HCEC 1CT (cell line): Measurements from ENCODE around the gene HOMER1.

Source experiments
- DNase-seq: peaks from one replicate; pipeline ENCODE4 v3.0.0-alpha.2; 2017

HOMER1 gene

DNA sequence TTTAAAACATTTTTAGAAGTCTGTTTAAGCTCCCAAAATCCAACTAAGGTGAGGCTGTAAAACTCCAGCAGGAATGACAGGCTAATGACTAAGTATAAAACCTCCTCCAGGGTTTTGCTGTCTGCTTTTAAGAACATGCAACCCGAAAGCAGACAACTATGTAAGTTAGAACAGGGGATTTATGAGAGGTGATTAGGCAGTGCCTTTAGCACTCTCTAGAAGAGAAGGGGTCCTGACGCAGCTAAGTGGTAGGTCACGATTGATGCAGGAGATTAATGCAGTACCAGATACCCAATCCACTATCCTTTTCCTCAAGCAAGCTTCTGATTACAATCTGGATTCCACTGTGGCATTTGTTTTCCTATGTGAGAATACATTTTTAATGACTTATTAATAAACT, 25.9 kb downstream of the HOMER1 start:
- DNase-seq, result no peak

DNA sequence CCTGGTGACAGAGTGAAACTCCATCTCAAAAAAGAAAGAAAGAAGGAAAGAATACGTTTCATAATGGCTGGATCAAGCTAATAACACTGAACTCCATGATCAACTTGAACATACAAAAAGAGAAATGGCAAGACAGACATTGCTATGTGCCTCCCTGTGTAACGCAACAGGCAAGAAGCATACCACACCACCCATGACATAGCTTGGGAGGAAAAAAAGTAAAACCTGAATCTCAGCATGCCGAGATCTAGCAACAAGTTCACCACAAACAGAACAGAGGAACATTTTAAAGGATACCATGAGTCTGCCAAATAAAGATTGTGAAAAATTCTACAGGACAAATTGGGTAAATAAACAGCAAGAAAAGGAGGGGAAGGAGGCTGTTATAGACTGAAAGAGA, 26.7 kb downstream of the HOMER1 start:
- DNase-seq, result no peak

DNA sequence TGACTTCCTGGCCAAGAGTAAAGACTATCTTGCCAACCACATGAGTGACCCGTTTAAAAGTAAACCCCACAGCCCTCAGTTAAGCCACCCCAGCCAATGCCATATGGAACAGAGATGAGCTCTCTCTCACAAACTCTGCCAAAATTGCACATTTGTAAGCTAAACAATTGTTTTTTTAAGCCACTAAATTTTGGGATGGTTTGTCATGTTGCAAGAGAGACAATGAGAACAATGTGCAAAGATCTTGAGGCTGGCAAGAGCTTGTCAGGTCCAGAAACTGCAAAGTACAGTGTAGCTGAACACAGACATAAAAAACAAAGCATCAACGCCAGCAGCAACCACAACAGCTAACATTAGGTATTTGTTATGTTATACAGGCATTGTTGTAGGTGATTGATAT, 27.8 kb downstream of the HOMER1 start:
- no peak for DNase-seq

DNA sequence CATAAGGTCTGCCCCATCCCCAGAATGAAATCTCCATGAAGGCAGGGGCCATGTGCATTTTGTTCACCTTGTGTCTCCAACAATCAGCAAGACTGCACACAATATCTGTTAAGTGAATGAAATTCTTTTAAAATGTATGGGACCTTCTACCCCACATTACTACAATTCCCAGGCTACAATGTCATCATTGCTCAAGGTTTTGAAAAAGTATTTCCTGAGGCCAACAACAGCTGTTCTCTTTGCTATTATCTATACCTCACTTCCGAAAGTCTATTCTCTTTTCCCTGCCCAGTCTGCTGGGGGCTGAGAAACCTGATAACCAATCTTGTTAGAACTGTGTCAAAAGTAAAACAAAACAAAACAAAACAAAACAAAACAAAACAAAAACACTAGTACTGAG, 29.2 kb downstream of the HOMER1 start:
- no peak for DNase-seq

DNA sequence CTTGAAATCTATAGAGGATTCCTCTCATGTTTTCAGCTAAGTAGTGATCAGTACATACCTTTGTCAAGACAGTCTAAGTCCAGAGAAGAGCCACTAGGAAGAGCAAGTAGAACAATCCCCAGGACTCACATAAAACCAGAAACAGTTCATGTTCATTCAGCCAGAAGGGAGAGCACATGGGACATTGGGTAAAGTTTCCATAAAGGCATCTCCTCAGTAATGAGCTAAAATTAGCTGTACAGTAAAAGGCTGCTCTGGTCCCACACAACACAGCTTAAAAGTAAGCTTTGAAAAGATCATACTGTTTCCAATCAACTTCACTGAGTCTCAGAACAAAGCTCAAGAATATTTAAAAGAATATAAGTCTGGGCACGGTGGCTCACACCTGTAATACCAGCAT, 32.4 kb downstream of the HOMER1 start:
- no peak for DNase-seq

DNA sequence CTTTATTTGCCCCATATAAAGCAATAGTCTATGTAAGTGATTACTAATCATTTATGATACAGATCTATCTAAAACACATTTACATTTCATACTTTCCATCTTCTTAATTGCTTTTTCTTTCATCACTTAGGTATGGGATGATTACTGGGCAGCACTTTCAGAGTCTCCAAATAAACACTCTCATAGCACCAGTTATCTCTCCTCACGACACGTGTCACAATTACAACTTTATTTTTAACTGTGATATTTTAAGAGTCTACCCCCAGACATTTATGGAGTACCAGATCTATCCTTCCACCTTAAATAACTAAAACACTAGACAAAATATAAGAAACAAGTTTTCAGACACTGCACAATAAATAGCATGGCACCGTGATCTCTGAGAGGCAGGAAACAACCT, 32.9 kb downstream of the HOMER1 start:
- DNase-seq, result no peak

DNA sequence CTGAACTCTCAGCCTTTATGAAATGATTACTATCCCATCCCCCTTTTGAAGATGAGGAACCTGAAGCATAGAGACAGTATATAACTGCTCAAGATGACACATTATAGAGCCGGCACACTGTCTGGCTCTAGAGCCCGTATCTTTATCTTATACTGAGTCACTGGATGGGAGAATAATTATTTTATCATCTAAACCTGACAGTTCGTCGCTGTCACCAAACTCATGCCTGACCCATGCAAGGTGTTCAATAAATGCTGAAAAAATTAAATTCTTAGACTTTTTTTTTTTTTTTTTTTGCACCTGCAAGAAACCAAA, 38.8 kb downstream of the HOMER1 start:
- DNase-seq, result no peak

DNA sequence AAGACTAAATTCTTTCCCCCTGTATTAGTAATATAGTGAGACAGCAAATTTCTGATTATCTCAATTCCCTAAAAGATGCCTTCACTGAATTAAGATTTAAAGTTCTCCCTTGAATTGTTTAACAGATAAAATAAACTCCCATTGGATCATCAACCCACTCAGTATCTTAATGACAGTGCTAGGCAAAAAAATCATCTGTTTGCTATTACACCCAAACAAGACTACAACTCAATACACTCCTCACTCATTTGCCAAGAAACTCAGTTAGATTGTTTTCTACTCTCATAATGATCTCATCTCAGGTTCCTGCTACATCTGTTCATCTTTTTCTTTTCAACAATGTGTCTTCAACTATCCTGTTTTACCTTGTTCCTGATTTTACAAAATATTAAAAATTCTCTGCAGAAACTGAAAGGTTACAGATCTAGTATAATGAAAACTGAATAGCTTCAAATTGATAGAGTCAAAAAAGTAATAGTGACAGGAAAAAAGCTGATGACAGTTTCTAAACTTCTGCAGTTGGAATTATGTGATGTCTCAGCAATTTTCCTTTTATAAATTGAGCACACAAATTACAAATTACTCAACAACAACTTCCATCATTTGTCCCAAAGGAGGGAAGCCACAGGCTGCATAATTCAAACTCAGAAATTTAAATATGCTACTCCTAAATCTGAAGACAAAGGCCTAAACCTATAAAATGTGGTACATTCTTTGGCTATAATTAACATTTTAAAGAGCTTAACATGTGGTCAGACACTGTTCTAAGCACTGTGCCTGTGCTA, 39.4 kb downstream of the HOMER1 start:
- no peak for DNase-seq

DNA sequence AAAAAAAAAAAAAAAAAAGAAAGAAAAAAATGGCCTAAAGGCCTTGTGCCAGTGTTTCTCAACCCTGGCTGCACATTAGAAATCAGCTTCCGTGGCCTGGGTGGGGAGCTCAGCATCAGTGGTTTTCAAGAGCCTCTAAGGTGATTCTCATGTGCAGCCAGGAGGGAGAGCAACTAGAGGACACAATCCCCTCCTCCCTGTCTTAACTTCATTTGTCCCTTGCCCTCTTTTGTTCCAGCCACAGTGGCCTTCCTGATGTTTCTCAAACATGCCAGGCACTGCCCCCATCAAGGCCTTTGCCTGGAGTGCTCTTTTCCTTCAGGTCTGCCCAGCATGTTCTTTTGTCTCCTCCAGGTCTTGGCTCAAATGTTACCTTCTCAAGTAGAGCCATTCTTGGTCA, 42.4 kb downstream of the HOMER1 start:
- no peak for DNase-seq

DNA sequence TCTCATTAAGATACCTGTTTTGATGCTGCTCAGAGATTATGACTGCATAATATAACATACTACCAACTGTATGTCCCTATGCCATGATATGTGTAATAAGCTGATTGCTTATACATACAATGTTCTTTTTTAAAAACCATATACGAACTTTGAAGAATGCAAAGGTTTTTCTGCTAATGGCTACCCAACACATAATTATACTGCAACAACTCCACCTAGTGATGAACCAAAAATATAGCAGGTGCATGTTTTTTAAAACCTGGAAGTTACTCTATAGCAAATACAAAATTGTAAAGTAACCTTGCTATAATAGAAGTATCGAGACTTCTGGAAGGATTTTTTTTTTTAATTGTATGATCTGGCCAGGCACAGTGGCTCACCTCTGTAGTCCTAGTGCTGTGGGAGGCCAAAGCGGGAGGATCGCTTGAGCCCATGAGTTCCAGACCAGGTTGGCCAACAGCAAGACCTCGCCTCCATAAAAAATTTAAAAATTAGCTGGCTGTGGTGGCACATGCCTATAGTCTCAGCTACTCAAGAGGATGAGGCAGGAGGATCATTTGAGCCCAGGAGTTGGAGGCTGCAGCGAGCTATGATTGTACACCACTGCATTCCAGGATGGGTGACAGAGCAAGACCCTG, 49.1 kb downstream of the HOMER1 start:
- peak; percentile 49 for DNase-seq

DNA sequence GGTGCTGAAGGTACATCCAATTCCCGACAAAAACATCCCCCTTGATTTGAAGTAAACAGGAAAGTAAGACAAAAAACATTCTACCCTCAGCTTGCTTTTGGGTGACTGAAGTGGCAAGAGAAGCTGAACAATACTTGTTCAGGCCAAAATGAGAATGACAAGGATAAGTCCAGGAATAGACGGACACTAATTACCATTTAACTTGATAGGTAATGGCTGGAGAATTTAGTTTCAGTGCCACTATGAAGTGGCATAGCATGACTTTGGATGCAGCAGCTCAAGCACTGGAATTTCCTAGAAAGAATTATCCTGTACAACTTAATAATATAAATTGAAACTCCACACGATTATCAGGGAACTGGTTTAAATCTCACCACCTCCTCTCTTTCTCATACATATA, 49.7 kb downstream of the HOMER1 start:
- no peak for DNase-seq

DNA sequence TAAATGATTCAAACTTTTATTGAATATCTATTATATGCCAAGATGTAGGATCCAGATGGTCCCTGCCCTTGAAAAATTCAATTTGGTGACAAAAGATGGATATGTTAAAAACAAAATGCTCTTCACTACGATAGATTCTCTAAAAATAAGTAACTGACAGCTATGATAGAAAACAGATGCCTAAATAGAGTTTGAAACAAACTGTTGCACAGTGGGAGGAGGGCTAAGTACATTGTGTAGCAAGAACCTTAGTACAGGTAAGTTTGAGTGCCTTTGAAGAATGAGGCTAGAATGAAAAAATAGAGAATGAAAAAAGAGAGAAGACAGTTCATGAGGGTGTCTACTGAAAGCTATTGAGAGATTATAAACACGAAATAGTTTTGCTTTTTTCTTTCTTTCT, 54.3 kb downstream of the HOMER1 start:
- no peak for DNase-seq

DNA sequence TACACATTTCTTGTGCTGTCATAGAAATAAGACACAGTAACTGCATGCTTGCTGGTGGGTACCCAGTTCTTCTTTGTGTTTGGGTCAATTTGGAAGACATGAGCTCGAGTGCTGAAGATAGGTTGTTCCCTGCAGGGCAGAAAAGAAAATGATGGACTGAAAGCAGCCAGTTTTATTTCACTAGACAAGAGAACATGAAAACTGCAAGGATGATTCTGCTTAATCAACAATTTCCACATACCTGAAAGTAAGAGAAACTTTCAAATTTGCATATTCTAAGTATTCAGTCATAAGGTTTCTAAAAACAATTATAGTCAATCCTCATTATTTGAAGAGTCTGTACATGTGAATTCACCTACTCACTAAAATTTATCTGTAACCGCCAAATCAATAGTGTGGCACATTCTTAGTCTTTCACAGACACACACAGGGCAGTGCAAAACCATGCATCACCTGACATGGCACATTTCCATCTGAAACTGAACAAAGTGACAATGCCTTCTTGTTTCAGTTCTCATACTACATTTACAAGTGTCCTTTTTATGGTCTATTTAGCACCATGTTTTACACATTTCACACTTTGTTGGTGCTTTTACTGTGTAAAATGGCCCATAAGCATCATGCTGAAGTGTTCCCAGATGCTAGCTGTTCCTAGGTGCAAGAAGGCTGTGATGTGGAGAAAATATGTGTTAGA, 56.9 kb downstream of the HOMER1 start:
- no peak for DNase-seq

DNA sequence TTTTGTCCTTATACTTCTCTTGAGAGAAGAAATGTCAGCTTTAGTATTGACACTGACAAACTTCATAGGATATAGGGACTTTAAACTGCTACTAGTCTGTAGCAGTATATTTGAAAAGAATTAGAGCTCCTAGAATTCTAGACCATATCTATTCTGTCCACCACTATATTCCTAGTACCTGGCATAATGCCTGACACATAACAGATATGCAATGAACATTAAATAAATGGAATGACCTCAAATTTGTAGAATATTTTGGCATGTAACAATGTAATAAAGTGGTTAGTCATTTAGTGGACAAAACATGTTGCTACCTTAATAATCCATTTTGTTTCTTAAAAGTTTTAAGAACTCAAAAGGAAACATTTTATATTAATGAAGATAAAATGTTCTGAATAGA, 57.5 kb downstream of the HOMER1 start:
- no peak for DNase-seq

DNA sequence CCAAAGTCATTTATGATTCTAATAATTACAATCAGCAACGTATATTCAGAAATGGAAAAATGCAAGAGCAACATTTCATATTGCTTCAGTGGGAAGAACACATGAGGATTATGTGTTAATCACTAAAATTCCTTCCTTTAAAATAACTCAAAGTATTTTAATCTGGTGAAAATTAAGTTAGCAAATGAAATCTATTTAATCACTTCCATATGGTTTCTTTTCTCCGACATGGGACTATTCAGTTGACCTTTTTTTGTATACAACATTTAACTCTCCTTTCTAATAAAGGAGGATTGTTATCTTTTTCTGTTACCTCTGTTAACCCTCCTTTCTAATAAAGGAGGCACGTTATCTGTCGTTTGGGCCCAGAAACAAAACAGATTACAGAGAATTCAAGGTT, 59.9 kb downstream of the HOMER1 start:
- DNase-seq, result no peak

DNA sequence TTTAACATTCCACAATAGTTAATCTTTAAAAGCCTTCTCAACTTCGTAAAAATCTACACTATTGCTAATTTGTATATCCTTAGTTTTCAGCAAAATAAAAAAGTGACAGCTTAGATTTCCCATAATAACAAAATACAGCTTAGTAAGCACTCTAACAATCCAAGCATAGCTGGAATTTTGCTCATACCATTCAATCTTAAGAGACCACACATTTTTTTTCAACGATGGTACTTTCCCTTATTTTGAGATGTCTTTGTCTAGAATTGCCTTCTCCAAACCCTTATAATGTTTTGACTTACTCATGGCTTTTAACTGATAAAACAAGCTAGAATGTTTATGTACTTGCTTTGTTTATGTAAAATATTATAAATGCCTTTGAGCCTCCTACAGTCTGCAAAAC, 65.6 kb downstream of the HOMER1 start:
- DNase-seq, result peak; percentile 55

DNA sequence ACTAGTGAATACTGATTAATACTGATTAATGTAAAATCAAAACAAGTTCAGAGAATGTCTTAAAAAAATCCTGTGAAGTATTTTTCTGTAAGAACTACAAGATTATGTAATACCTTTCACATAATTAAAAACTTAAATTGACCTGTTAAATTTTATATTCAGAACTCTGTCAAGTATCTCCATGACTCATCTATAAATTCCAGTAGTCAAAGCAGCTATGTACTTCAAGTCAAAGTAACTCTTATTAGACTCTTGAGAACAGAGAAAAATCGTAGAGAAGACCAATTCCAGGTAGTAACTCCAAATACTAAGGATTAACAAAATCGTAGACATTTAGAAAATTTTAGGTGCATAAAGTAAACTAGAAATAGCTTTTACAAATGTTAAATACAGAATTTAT, 77.1 kb downstream of the HOMER1 start:
- DNase-seq, result peak; percentile 33

DNA sequence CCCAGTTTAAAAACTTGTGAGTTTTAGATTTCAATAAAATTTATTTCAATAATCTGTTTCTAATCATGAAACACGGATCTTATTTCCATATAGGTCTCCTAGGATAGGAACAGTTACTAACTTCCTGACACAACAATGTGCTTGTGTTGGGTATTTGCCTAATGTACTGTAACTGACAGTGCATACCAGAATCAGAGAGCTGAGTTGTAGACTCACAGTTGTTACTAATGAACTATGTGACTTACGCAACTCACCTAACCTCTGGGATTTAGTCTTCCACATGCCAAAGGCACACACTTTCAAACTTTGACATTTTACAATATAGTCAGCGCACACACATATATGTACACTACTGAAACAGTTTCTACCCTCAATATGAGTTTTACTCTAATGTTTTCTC, 77.7 kb downstream of the HOMER1 start:
- DNase-seq, result peak; percentile 87

DNA sequence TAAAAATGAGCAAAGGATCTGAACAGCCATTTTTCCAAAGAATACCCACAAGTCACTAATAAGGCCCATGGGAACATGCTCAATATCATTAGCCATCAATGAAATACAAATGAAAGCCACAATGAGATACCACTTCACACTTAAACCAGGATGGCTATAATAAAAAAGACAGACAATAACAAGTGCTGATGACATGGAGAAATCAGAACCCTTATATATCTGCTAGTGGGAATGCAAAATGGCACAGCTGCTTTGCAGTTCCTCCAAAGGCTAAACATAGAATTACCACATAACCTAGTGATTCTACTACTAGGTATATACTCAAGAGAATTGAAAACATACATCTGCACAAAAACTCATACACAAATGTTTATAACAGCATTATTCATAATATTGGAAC, 83.7 kb downstream of the HOMER1 start:
- no peak for DNase-seq

DNA sequence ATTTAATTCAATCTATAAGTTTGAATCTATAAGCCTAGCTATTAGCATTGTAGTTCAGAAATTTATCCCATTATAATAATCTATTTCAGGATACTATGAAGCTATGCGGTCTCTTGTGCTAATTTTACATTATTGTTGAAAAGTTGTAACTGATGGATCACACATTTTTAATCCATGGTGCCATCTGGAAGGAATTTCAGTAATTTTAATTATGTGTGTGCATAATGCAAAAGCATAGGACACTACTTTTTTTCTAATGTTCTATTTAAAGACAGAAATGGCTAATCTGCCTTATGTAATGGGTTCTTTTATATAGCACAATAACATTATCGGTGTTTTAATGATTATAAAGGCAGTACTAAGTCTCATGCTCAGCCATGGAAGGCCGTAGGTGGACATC, 90.6 kb downstream of the HOMER1 start:
- DNase-seq, result no peak

DNA sequence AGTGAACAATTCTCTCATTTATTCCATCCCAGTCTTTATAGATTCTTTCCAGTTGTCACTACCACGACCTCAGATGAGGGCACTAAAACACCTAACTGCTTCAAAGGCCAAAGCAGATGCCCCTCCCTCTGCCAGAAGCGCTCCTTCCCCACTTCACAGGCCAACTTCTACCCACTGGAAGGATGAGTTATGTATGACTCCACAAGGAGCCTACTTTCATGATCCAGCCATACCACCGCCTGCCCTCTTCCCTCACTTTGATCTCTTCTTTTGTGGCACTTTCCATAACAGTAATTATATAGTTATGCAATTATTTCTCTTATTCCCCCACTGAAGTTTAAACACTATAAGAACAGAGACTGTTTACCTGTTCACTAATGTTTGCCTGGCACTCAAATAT, 93.7 kb downstream of the HOMER1 start:
- no peak for DNase-seq

DNA sequence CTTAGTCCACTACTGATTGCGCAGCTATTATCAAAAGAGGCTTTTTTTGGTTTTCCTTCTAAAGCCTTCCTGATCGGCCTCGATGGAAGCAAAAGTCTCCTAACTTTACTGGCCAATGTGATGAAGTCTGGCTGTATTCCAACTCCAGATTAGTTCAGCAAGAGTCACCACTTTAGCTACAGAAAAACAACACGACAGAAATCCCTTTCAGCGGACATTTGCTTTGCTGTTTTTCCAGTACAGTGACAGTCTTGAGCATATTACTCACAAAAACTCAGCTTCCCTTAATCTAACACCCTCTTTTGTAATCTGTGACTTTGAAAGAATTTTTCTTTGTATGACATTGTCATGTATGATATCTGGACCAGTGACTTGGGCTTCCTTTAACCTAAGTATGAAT, 95.7 kb downstream of the HOMER1 start:
- DNase-seq, result no peak

DNA sequence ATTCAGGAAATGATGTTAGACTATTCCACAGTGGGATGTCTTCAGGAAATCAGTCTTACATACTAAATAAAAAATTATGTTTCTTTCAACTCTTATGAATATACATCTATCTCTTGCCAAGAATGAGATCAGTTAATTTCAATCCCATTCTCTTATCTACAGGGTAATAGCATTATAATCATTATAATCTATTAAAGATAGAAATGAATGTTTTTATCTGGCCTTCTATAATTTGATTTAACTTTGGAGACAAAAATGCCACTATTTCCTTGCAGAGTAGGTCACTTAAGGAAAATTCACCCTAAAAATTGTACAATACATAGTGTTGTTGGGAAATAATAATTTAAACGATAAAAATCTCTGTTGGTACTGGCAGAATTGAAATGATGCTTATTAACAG, 96.4 kb downstream of the HOMER1 start:
- no peak for DNase-seq

DNA sequence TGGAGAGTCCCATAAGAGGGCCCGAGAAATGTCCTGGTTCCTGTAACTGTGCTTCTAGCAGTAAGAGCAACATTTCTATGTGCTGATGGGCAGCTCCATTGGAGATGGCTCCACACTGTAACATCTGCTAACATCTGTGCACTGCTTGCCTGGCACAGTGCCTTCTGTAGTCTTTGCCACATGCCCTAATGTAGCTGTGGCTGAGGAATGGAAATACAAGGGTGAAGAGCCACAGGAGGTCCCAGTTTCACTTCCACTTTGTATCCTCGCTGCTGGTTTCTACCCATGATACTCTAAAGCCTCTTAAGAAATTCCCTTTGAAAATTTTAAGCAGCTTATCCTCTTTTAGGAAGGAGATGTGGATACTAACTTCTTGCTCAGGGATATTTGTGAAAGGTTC, 97.4 kb downstream of the HOMER1 start:
- DNase-seq, result peak; percentile 55

DNA sequence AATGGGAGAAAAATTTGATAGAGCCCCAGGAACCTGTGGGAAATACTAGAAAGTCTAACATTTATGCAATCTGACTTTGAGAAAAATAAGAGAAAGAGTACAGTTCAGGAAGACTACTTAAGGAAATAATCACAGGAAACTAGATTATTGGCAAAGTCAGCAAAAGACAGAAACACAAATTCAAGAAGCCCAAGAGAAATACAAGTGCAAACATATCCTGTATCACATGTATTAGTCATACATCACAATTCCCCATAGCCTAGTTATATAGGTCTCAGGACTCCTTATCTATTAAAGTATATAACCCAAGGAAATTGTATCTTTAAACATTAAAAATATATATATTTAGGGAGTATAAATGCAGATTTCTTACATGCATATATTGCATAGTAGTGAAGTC, 100.8 kb downstream of the HOMER1 start:
- no peak for DNase-seq
